ENCODE measurements around the gene MST1R. TPM values are rescaled to one million over a fixed set of nuclear protein-coding genes. Genes with fewer than 3 reads are reported as not detected.

Gene MST1R
- polyA plus RNA-seq, 2 of the 4 experiments (the other 2 are of a cell fraction): 5.9 to 7.5 TPM

GRCh38 chr3:49903451-49904424 lies at the start of gene MST1R (continued):
- no peak for TF ChIP-seq ZNF302 (CRISPR knock-in tag; IDR thresholded peaks at IDR 0.05)

- ChIA-PET CTCF (interaction anchor here (0.6 kb wide), 1 partner anchor 205 kb away, joined by 3 read pairs; no protein-coding TSS in a partner anchor), POLR2A (no interaction called here)
- DNase-seq (ENCODE audit: low read depth in 1 of 2, low spot score in 1 of 2) (no peak), FAIRE-seq (no peak), ATAC-seq (no peak)
- 98% methylated on average over 6 of the region's 6 CpGs for WGBS (ENCODE audit: missing lambda C conversion rate)
- no peaks in the 10 kb centered on the region for H3K9me3 ChIP-seq
- H3K4me3 ChIP-seq: no peak overlapping the region
- H3K4me2 ChIP-seq: no peak overlapping the region
- H3K4me1 ChIP-seq: peaks cover 17% of the 10 kb centered on the region; the same call in 2 of the 3 replicates
- TF ChIP-seq RFX5 (IDR thresholded peaks at IDR 0.05) (no peak), MYC (IDR thresholded peaks at IDR 0.05; ENCODE audit: borderline replicate concordance, low read length) (no peak), HOXA7 (CRISPR knock-in tag; IDR thresholded peaks at IDR 0.05) (no peak), ZC3H11A (IDR thresholded peaks at IDR 0.05) (no peak), ZFP36 (IDR thresholded peaks at IDR 0.05; ENCODE audit: borderline replicate concordance, partially characterized antibody) (no peak), KDM5A (IDR thresholded peaks at IDR 0.05) (no peak), MAZ (IDR thresholded peaks at IDR 0.05; ENCODE audit: borderline replicate concordance, low read depth, low read length) (no peak), HOXB5 (CRISPR knock-in tag; IDR thresholded peaks at IDR 0.05) (no peak), FOXS1 (CRISPR knock-in tag; IDR thresholded peaks at IDR 0.05) (no peak), EP300 (IDR thresholded peaks at IDR 0.05) (no peak), ELK1 (IDR thresholded peaks at IDR 0.05; ENCODE audit: low read depth, low read length) (no peak), POLR2A (IDR thresholded peaks at IDR 0.05; ENCODE audit: low read length) (no peak), RARB (CRISPR knock-in tag; IDR thresholded peaks at IDR 0.05) (no peak)
- H3K27ac ChIP-seq: no peak overlapping the region
Measured at GRCh38 chr3:49952924-49953323, 49.3 kb upstream of the MST1R start.

- Histone ChIP-seq H3K4me3 (no peak overlapping the region), H3K4me1 (0 out of 3 replicates have a peak, but pooled peaks cover 3% of the 10 kb centered on the region), H3K27ac (no peak overlapping the region), H3K4me2 (no peak overlapping the region), H3K9me3 (no peaks in the 10 kb centered on the region)
- no peak for ATAC-seq
- no peak for TF ChIP-seq NPAS2 (CRISPR knock-in tag; IDR thresholded peaks at IDR 0.05; ENCODE audit: borderline replicate concordance)
- 78% methylated on average over 2 of the region's 2 CpGs for WGBS (ENCODE audit: missing lambda C conversion rate)
- ChIA-PET POLR2A (no interaction called here), CTCF (no interaction called here)
- FAIRE-seq: no peak
- no peak for DNase-seq (ENCODE audit: low read depth in 1 of 2, low spot score in 1 of 2)
Measured at GRCh38 chr3:49942651-49943050, 39.0 kb upstream of the MST1R start.

GRCh38 chr3:49940667-49941249 lies 37.1 kb upstream of the MST1R start:
- FAIRE-seq (no peak), ATAC-seq (no peak), DNase-seq (ENCODE audit: low read depth in 1 of 2, low spot score in 1 of 2) (no peak)
- Histone ChIP-seq H3K4me1 (0 out of 3 replicates have a peak, but pooled peaks cover 3% of the 10 kb centered on the region), H3K9me3 (no peaks in the 10 kb centered on the region), H3K4me2 (peak overlapping the region; percentile 75), H3K4me3 (peak overlapping the region; percentile 79), H3K27ac (peak overlapping the region; percentile 93 to 94)
- WGBS (ENCODE audit: missing lambda C conversion rate): 9% methylated on average over 22 of the region's 23 CpGs
- ChIA-PET CTCF (interaction anchor here (0.6 to 1.0 kb wide), 2 partner anchors 9 to 29 kb away, joined by 3 read pairs; no protein-coding TSS in a partner anchor), POLR2A (interaction anchor here (0.6 to 2.9 kb wide), 5 partner anchors 11 to 138 kb away, joined by 3 to 23 read pairs (median 3); partner anchors contain the start of genes INKA1 and MON1A)
- TF ChIP-seq E2F6 (IDR thresholded peaks at IDR 0.05; ENCODE audit: borderline replicate concordance, low read depth): no peak
- no peak for TF ChIP-seq RNF2 (IDR thresholded peaks at IDR 0.05; ENCODE audit: borderline replicate concordance, low read depth)
- TF ChIP-seq TP53 (CRISPR knock-in tag; IDR thresholded peaks at IDR 0.05): no peak
- no peak for TF ChIP-seq NFE2L2 (conservative IDR thresholded peaks at IDR 0.05; ENCODE audit: low read length)
- no peak for TF ChIP-seq PHF8 (IDR thresholded peaks at IDR 0.05; ENCODE audit: borderline replicate concordance, low read depth)
